Hepatocyte (in vitro differentiated cells): ENCODE data around the gene SOBP. TPM values are rescaled to one million over a fixed set of nuclear protein-coding genes. Genes with fewer than 3 reads are reported as not detected.

Source experiments
- DNase-seq: peaks from one replicate; pipeline ENCODE4 v3.0.0-alpha.2; 2016; ENCODE audit warnings: low spot score
- H2AFZ ChIP-seq: fragments of 200-600 bp; sonication (generic); 2 replicates; pipeline ENCODE4 v1.6.0; 2016; ENCODE audit warnings: antibody characterized with exemption, mild to moderate bottlenecking
- H3K27ac ChIP-seq: fragments of 200-600 bp; sonication (generic); 2 replicates; pipeline ENCODE4 v1.5.1; 2016; ENCODE audit warnings: mild to moderate bottlenecking
- H3K27me3 ChIP-seq: fragments of 200-600 bp; sonication (generic); 2 replicates; pipeline ENCODE4 v1.6.1; 2016
- H3K36me3 ChIP-seq: fragments of 200-600 bp; sonication (generic); replicated peaks from 2 replicates; pipeline ENCODE4 v1.5.1; 2016; ENCODE audit warnings: low read depth; ENCODE audit not compliant: insufficient read depth
- H3K4me1 ChIP-seq: fragments of 200-600 bp; sonication (generic); 2 replicates; pipeline ENCODE4 v1.5.1; 2016; ENCODE audit warnings: mild to moderate bottlenecking, moderate library complexity; ENCODE audit not compliant: insufficient read depth
- H3K4me2 ChIP-seq: fragments of 200-600 bp; sonication (generic); 2 replicates; pipeline ENCODE4 v1.6.0; 2016
- H3K4me3 ChIP-seq: fragments of 200-600 bp; sonication (generic); 2 replicates; pipeline ENCODE4 v1.5.1; 2016; ENCODE audit warnings: mild to moderate bottlenecking
- H3K79me2 ChIP-seq: fragments of 200-600 bp; sonication (generic); 2 replicates; pipeline ENCODE4 v1.6.0; 2017; ENCODE audit warnings: mild to moderate bottlenecking
- H3K9me2 ChIP-seq: fragments of 200-600 bp; sonication (generic); replicated peaks from 2 replicates; pipeline ENCODE4 v1.6.0; 2017; ENCODE audit warnings: mild to moderate bottlenecking; ENCODE audit not compliant: insufficient read depth
- H3K9me3 ChIP-seq: fragments of 200-600 bp; sonication (generic); 2 replicates; pipeline ENCODE4 v1.5.1; 2016; ENCODE audit warnings: low read depth, mild to moderate bottlenecking
- H4K20me1 ChIP-seq: fragments of 200-600 bp; sonication (generic); 2 replicates; pipeline ENCODE4 v1.6.0; 2016; ENCODE audit warnings: mild to moderate bottlenecking; ENCODE audit not compliant: insufficient read depth, poor library complexity, severe bottlenecking
- EZH2 ChIP-seq: fragments of 200-600 bp; sonication (generic); IDR thresholded peaks from 2 replicates; pipeline ENCODE4 v1.6.1; 2016; ENCODE audit warnings: antibody characterized with exemption, mild to moderate bottlenecking, borderline replicate concordance
- EZH2phosphoT487 ChIP-seq: fragments of 200-600 bp; sonication (generic); IDR thresholded peaks from one replicate; pipeline ENCODE4 v1.6.1; 2018; ENCODE audit warnings: antibody characterized with exemption, mild to moderate bottlenecking, low read depth, moderate library complexity; ENCODE audit not compliant: unreplicated experiment, severe bottlenecking
- WGBS: methylation state at CpG from one replicate; pipeline ENCODE4 v1.1.6; 2016; ENCODE audit warnings: low lambda C conversion rate; ENCODE audit errors: missing lambda C conversion rate; 5-methylcytosine and 5-hydroxymethylcytosine counted together
- polyA plus RNA-seq: library from polyadenylated mRNA; unstranded; fragments of >200 nt; fragmentation: Nextera tagmentation; extraction: Ambion mirVana; gene quantifications from 2 replicates; pipeline ENCODE4 v1.2.1, GENCODE V29; 2016
- total RNA-seq: library from RNA; depleted of rRNA; stranded (reverse); fragments of >200 nt; gene quantifications from 2 replicates; pipeline ENCODE4 v1.2.3, GENCODE V29; 2014
- TF ChIP-seq, protein P1 (sequence below): fragments of 200-600 bp; sonication (generic); IDR thresholded peaks from 2 replicates; pipeline ENCODE4 v1.5.1; 2016; ENCODE audit warnings: antibody characterized with exemption, mild to moderate bottlenecking; ENCODE audit not compliant: poor library complexity

The SOBP gene
- total and polyA plus RNA-seq, 2 experiments from 2014 or later, result 2.1 to 2.2 TPM

DNA sequence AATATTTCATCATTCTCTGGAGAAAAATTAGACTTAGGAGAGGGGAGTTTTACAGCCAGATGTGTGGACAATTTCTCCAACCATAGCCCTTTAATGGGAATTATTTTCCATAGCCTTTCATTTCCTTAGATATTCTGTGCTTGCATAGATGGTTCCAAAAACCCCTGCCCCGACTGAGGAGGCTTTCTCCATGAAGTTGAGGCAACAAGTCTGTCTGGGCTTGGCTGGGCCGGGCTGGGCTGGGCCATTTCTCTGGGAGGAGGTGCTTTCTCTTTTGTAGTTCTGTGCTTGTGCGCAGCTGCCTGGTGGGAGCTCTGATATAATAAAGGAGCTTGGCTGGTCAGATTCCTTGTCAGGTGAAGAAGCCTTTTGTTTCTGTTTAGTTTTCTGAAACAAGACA lies 71.4 kb downstream of the SOBP start:
- H3K9me3 ChIP-seq, result no peaks in the 10 kb centered on the region
- H3K79me2 ChIP-seq, result no peaks in the 10 kb centered on the region
- no peaks in the 10 kb centered on the region for H3K27me3 ChIP-seq
- 67% methylated on average over 3 of the region's 3 CpGs for WGBS
- no peak for DNase-seq
- no peak overlapping the region for H3K4me2 ChIP-seq
- H3K4me1 ChIP-seq, result no peaks in the 10 kb centered on the region
- no peaks in the 10 kb centered on the region for H3K36me3 ChIP-seq
- TF ChIP-seq EZH2phosphoT487, result no peak
- TF ChIP-seq, protein P1, sequence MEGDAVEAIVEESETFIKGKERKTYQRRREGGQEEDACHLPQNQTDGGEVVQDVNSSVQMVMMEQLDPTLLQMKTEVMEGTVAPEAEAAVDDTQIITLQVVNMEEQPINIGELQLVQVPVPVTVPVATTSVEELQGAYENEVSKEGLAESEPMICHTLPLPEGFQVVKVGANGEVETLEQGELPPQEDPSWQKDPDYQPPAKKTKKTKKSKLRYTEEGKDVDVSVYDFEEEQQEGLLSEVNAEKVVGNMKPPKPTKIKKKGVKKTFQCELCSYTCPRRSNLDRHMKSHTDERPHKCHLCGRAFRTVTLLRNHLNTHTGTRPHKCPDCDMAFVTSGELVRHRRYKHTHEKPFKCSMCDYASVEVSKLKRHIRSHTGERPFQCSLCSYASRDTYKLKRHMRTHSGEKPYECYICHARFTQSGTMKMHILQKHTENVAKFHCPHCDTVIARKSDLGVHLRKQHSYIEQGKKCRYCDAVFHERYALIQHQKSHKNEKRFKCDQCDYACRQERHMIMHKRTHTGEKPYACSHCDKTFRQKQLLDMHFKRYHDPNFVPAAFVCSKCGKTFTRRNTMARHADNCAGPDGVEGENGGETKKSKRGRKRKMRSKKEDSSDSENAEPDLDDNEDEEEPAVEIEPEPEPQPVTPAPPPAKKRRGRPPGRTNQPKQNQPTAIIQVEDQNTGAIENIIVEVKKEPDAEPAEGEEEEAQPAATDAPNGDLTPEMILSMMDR, result no peak
- H3K27ac ChIP-seq, result no peak overlapping the region
- no peak overlapping the region for H3K4me3 ChIP-seq
- H3K9me2 ChIP-seq, result no peaks in the 10 kb centered on the region
- no peak overlapping the region for H2AFZ ChIP-seq
- no peaks in the 10 kb centered on the region for H4K20me1 ChIP-seq

DNA sequence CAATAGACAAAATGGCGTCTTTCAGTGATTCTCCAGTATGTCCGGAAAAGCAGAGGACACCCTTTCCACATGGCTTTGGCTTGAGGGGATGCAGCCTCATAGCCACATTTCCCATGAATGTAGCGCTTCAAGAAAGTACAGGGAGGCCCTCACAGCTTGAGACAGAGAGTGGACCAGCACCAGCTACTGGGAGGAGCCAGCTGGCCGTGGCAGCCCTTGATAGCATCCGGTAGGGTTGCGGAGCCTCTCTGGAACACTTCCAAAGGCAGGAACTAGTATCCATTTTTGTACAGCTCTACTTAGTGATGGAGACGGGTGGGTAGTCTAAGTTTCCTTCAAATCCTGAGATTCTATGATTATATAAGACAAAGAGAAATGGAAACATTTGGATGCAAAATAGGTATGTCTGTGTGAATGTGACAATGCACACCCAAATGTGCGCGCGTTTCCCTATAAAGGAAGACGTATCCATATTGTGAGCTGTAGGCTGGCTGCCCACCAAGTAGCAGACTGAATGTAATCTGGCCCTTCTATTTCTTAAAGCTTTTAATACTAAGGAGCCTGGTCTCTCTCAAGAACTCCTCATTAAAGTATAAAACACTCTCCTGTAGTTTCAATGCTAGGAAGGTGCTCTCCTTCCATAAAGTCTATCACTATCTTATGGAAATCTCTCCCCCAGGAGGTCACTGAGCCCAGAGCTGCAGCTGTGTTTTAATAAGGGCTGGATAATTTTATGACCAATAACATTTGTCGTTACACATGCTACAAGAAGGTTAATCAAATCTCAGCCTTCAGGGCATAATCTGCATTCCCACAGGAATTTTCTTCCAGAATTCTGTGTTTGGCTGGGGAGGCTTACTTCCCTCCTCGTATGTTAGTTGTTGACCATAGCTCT lies 74.0 kb downstream of the SOBP start:
- TF ChIP-seq EZH2phosphoT487 (no peak), EZH2 (no peak)
- TF ChIP-seq, protein P1, result no peak
- Histone ChIP-seq H3K4me1 (no peaks in the 10 kb centered on the region), H3K4me2 (no peak overlapping the region), H3K4me3 (no peak overlapping the region), H4K20me1 (no peaks in the 10 kb centered on the region), H3K36me3 (no peaks in the 10 kb centered on the region), H2AFZ (no peak overlapping the region), H3K9me2 (no peaks in the 10 kb centered on the region), H3K79me2 (no peaks in the 10 kb centered on the region), H3K27me3 (no peaks in the 10 kb centered on the region), H3K9me3 (no peaks in the 10 kb centered on the region), H3K27ac (no peak overlapping the region)
- WGBS, result 67% methylated on average over 13 of the region's 13 CpGs
- DNase-seq, result no peak

DNA sequence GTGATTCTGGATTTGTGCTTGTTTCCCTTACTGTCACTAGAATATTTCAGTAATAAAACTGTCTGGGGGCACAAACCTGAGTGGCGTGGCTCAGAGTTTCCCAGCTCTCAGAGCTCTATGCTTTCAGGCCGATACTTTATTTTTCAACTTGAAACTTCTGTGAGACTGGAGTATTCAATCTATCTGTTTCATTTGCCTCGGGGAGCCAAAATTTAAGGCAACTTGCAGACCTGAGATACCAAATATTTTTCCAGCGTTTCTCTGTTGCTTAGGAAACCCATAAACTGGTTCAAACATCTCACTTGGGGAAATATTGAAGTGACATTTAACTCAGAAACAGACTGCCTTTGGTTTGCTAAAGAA lies 74.7 kb downstream of the SOBP start:
- H3K4me2 ChIP-seq, result no peak overlapping the region
- no peaks in the 10 kb centered on the region for H3K79me2 ChIP-seq
- no peaks in the 10 kb centered on the region for H3K4me1 ChIP-seq
- H3K36me3 ChIP-seq, result no peaks in the 10 kb centered on the region
- no peak overlapping the region for H3K27ac ChIP-seq
- WGBS, result 74% methylated on average over 4 of the region's 4 CpGs
- TF ChIP-seq EZH2phosphoT487 (no peak), EZH2 (no peak)
- TF ChIP-seq, protein P1, result no peak
- H3K4me3 ChIP-seq, result no peak overlapping the region
- no peaks in the 10 kb centered on the region for H4K20me1 ChIP-seq
- DNase-seq, result no peak
- H3K9me2 ChIP-seq, result no peaks in the 10 kb centered on the region
- no peaks in the 10 kb centered on the region for H3K9me3 ChIP-seq
- H2AFZ ChIP-seq, result no peak overlapping the region
- H3K27me3 ChIP-seq, result no peaks in the 10 kb centered on the region
